ENCODE data around the gene PRR12.
"Not testable (repeated sequence)": the region's sequence is repeated elsewhere in the genome, so short reads cannot be mapped to it uniquely, and the experiment has no call there.

- not testable (repeated sequence) for TF ChIP-seq CTCF, POLR2A (IDR thresholded peaks at IDR 0.05)
Measured at GRCh38 chr19:49617860-49618259, 26.9 kb downstream of the PRR12 start.
